ENCODE measurements around the gene TIGD7.

TIGD7 gene

DNA sequence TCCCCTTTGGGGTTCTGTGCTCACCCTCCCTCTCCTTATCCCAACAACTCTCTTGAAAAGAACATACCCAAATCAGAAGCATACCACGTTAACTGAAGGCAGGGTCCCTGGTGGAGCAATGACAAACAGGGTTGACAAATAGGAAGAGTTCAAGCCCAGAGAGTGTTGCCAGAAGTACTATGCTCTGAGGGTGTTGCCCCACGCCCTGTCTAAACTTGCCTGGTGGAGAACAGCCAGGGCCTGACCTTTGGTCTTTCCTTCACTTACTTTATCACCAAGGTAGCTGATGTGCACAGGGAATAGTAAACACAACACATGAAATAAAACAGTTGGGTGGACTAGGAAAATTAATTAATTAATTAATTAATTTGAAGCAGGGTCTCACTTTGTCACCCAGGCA is 23.4 kb upstream of the TIGD7 start:
- TF ChIP-seq CSDC2 (CRISPR knock-in tag; IDR thresholded peaks at IDR 0.05) (no peak), PPARA (CRISPR knock-in tag; IDR thresholded peaks at IDR 0.05; ENCODE audit: borderline replicate concordance) (no peak), GLIS3 (CRISPR knock-in tag; IDR thresholded peaks at IDR 0.05) (no peak), ZFP30 (CRISPR knock-in tag; IDR thresholded peaks at IDR 0.05) (no peak)
- TF ChIP-seq, protein P1, sequence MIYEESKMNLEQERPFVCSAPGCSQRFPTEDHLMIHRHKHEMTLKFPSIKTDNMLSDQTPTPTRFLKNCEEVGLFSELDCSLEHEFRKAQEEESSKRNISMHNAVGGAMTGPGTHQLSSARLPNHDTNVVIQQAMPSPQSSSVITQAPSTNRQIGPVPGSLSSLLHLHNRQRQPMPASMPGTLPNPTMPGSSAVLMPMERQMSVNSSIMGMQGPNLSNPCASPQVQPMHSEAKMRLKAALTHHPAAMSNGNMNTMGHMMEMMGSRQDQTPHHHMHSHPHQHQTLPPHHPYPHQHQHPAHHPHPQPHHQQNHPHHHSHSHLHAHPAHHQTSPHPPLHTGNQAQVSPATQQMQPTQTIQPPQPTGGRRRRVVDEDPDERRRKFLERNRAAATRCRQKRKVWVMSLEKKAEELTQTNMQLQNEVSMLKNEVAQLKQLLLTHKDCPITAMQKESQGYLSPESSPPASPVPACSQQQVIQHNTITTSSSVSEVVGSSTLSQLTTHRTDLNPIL (CRISPR knock-in tag; IDR thresholded peaks at IDR 0.05; ENCODE audit: low read depth): no peak
- no peak for ATAC-seq

DNA sequence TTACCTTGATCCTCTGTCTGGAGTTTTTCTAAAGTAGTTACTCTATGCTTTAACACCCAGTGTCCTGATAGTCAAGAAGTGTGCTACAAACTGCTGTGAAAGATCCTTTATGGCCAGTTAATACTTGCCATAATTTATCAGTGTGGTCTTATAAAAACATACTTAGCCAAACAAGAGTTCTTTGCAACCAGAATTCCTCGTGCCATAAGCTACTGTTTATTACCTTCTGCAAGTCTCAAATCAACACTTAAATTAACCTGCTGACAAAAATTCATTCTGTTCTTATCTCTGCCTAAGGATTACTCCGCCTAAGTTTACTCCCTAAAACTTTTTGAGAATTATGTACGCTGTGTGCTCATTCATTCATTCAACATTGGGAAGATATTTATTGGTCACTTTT is 22.9 kb upstream of the TIGD7 start:
- TF ChIP-seq OSR1 (CRISPR knock-in tag; IDR thresholded peaks at IDR 0.05) (no peak), ZC3H10 (CRISPR knock-in tag; IDR thresholded peaks at IDR 0.05) (no peak), SNAI2 (CRISPR knock-in tag; IDR thresholded peaks at IDR 0.05) (no peak), ARNTL (CRISPR knock-in tag; IDR thresholded peaks at IDR 0.05; ENCODE audit: borderline replicate concordance, low read depth) (no peak), ZNF565 (CRISPR knock-in tag; conservative IDR thresholded peaks at IDR 0.05; ENCODE audit: low read depth) (no peak), PATZ1 (CRISPR knock-in tag; IDR thresholded peaks at IDR 0.05; ENCODE audit: borderline replicate concordance) (no peak), ISL1 (CRISPR knock-in tag; IDR thresholded peaks at IDR 0.05) (no peak), GLIS3 (CRISPR knock-in tag; IDR thresholded peaks at IDR 0.05) (no peak), BACH2 (CRISPR knock-in tag; IDR thresholded peaks at IDR 0.05; ENCODE audit: borderline replicate concordance) (no peak), ESRRG (CRISPR knock-in tag; IDR thresholded peaks at IDR 0.05) (no peak), ZNF70 (CRISPR knock-in tag; IDR thresholded peaks at IDR 0.05) (no peak)
- TF ChIP-seq, protein P2, sequence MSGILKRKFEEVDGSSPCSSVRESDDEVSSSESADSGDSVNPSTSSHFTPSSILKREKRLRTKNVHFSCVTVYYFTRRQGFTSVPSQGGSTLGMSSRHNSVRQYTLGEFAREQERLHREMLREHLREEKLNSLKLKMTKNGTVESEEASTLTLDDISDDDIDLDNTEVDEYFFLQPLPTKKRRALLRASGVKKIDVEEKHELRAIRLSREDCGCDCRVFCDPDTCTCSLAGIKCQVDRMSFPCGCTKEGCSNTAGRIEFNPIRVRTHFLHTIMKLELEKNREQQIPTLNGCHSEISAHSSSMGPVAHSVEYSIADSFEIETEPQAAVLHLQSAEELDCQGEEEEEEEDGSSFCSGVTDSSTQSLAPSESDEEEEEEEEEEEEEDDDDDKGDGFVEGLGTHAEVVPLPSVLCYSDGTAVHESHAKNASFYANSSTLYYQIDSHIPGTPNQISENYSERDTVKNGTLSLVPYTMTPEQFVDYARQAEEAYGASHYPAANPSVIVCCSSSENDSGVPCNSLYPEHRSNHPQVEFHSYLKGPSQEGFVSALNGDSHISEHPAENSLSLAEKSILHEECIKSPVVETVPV (CRISPR knock-in tag; IDR thresholded peaks at IDR 0.05): no peak
- no peak for ATAC-seq

- no peak for ATAC-seq
- TF ChIP-seq ZFP3 (CRISPR knock-in tag; IDR thresholded peaks at IDR 0.05): no peak
- TF ChIP-seq ZNF70 (CRISPR knock-in tag; IDR thresholded peaks at IDR 0.05): no peak
- TF ChIP-seq ESRRG (CRISPR knock-in tag; IDR thresholded peaks at IDR 0.05): no peak
- TF ChIP-seq GLIS3 (CRISPR knock-in tag; IDR thresholded peaks at IDR 0.05): no peak
- TF ChIP-seq ZFP30 (CRISPR knock-in tag; IDR thresholded peaks at IDR 0.05): no peak
- no peak for TF ChIP-seq OSR1 (CRISPR knock-in tag; IDR thresholded peaks at IDR 0.05)
- no peak for TF ChIP-seq ZNF8 (CRISPR knock-in tag; IDR thresholded peaks at IDR 0.05)
- TF ChIP-seq, protein P3, sequence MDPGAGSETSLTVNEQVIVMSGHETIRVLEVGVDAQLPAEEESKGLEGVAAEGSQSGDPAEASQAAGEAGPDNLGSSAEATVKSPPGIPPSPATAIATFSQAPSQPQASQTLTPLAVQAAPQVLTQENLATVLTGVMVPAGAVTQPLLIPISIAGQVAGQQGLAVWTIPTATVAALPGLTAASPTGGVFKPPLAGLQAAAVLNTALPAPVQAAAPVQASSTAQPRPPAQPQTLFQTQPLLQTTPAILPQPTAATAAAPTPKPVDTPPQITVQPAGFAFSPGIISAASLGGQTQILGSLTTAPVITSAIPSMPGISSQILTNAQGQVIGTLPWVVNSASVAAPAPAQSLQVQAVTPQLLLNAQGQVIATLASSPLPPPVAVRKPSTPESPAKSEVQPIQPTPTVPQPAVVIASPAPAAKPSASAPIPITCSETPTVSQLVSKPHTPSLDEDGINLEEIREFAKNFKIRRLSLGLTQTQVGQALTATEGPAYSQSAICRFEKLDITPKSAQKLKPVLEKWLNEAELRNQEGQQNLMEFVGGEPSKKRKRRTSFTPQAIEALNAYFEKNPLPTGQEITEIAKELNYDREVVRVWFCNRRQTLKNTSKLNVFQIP (CRISPR knock-in tag; IDR thresholded peaks at IDR 0.05; ENCODE audit: borderline replicate concordance, low read depth): no peak
- no peak for TF ChIP-seq PATZ1 (CRISPR knock-in tag; IDR thresholded peaks at IDR 0.05; ENCODE audit: borderline replicate concordance)
- TF ChIP-seq ZC3H10 (CRISPR knock-in tag; IDR thresholded peaks at IDR 0.05): no peak
- no peak for TF ChIP-seq CSDC2 (CRISPR knock-in tag; IDR thresholded peaks at IDR 0.05)
Observed at GRCh38 chr16:3327514-3327913, 22.3 kb upstream of the TIGD7 start.

DNA sequence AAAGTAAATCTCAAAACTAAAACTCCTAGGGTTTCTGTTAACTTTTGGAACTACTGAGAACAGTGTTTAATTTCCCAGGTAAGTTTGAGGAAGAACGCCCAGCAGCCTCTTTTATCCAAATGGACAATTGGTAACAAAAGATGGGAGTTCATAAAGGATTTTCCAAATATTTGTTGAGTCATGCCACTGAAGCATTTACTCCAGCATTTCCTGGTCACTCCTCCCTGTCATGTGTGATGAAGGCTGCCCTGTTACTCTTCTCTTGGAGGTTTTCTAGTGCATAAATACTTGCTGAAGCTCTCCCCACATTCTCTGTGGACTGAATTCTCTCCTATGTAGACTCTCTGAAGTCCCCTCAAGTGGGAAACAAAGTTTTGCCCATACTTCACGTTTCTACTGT is 16.6 kb upstream of the TIGD7 start:
- no peak for ATAC-seq
- TF ChIP-seq ZFP30 (CRISPR knock-in tag; IDR thresholded peaks at IDR 0.05) (no peak), PPARA (CRISPR knock-in tag; IDR thresholded peaks at IDR 0.05; ENCODE audit: borderline replicate concordance) (no peak), PATZ1 (CRISPR knock-in tag; IDR thresholded peaks at IDR 0.05; ENCODE audit: borderline replicate concordance) (no peak), RARB (CRISPR knock-in tag; IDR thresholded peaks at IDR 0.05) (no peak), ZNF70 (CRISPR knock-in tag; IDR thresholded peaks at IDR 0.05) (no peak)
- TF ChIP-seq, protein P1 (CRISPR knock-in tag; IDR thresholded peaks at IDR 0.05; ENCODE audit: low read depth): no peak
- TF ChIP-seq, protein P2 (CRISPR knock-in tag; IDR thresholded peaks at IDR 0.05): no peak
